GM10266 (cell line): ENCODE data around the gene CACYBP.
"Not testable (repeated sequence)": the region's sequence is repeated elsewhere in the genome, so short reads cannot be mapped to it uniquely, and the experiment has no call there.

Experiments
- DNase-seq: peaks from one replicate; pipeline ENCODE4 v3.0.0; 2012; ENCODE audit errors: extremely low spot score
- TF ChIP-seq, protein P1 (sequence below): IDR thresholded peaks from 2 replicates; pipeline ENCODE4 v1.5.1; 2012; ENCODE audit warnings: mild to moderate bottlenecking, low read depth; ENCODE audit not compliant: control insufficient read depth, insufficient read depth; ENCODE audit errors: missing control alignments

Gene CACYBP

DNA sequence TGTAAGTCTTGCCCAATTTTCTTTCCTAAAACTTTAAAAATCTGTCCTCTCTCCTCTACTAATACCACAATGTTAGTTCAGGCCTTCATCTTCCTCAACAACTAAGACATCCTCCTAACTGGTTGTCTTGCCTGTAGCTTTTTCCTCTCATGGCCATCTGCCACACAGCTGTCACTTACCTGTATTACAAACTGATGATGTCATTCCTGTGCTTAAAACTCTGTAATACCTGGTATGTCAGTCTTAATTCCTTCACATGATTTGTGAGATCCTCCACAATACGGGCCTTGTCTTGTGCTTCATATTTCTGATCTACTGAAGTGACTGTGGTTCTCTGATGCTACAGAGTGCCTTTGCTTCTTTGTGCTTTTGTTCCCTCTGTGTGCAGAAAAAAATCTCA, 13.7 kb downstream of the CACYBP start:
- no peak for DNase-seq
- TF ChIP-seq, protein P1, sequence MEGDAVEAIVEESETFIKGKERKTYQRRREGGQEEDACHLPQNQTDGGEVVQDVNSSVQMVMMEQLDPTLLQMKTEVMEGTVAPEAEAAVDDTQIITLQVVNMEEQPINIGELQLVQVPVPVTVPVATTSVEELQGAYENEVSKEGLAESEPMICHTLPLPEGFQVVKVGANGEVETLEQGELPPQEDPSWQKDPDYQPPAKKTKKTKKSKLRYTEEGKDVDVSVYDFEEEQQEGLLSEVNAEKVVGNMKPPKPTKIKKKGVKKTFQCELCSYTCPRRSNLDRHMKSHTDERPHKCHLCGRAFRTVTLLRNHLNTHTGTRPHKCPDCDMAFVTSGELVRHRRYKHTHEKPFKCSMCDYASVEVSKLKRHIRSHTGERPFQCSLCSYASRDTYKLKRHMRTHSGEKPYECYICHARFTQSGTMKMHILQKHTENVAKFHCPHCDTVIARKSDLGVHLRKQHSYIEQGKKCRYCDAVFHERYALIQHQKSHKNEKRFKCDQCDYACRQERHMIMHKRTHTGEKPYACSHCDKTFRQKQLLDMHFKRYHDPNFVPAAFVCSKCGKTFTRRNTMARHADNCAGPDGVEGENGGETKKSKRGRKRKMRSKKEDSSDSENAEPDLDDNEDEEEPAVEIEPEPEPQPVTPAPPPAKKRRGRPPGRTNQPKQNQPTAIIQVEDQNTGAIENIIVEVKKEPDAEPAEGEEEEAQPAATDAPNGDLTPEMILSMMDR = no peak

DNA sequence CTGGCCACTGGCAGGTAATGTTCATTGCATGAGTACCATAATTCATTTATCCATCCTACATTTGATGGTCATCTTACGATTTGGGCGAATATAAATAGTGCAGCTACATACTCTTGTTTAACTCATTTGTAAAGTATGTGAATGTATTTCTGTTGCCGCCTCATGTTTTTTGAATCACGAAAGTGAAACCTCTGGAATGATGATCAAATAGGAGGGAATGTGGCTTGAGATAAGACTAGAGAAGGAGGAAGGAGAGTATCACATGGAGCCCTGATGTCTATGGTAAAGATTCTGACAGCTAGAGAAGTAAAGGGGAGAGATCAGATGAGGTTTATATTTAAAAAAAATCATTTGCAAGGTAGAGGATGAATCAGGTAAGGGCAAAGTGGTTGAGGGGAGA, 15.5 kb downstream of the CACYBP start:
- TF ChIP-seq, protein P1 = no peak
- no peak for DNase-seq

DNA sequence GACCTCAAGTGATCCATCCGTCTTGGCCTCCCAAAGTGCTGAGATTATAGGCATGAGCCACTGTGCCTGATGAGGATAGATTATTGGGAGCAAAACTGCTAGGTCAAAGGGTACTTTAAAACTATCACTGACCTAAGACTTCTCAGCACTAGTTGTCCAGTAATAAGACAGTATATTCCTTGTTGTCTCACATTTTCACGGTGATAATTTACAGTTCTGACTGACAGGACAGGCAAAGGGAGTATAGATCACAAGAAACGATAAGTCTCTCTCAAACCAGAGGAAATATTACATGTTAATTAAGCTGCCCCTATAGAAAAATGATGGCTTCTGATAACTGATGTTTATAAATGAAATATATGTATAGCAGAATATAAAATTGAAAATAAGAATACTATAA, 19.8 kb downstream of the CACYBP start:
- DNase-seq = no peak
- TF ChIP-seq, protein P1 = no peak

DNA sequence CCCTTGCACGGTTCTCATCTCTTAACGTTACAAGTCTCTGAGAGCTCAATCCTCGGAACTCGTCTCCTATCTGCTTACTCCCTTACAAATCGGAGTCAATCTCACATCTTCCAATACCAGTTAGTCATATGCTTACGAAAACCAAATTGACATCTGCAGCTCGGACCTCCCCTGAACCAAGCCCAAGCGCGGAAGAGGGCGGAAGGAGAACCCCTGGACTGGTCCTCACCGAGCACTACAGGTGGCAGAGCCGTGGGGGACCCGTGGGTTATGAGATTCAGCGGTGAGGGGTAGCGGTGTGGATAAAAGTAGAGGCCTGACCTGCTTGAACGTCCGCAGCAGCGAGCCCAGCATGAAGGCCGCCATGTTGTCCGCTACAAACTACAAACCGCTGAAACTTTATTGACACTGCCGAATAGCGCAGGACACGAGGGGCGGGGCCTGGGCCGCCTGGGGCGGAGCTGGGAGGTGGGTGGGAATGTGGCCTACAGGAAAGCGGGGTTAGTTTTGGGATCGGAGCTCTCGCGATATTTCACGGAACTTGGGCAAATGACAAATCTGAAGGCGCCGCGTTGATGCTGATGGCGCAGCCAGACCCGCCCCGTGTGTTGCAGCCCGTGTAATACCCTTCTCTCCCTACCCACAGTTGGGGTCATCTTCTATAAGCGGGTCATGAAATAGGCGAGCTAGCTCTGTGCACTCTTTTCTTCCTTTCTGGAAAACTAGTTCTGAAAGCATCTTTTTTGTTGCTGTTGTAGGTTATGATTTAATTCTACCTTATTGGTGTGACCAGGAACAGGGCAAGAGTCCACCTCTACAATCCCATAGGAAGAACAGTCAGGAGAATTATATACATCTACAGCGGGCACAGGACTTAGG, 23.5 kb downstream of the CACYBP start, which contains the start of gene MRPS14:
TSS of gene MRPS14 (minus strand) at position 383 of the 879 bp plus-strand sequence. CDS start at position 366, 17 bp downstream.
- TF ChIP-seq, protein P1 = no peak
- DNase-seq = peak; percentile 92

DNA sequence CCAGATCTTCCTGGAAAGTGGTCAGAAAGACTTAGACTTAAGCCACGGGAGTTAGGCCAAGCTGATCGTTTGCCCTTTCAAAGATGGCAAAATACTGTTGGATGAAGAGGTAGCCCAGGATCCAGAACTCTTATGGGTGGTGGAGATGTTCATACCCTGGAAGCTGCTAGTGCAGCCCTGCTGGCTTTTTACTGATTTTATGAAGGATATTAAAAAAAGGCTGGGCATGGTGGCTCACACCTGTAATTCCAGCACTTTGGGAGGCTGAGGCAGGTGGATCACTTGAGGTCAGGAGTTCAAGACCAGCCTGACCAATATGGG, 24.1 kb downstream of the CACYBP start:
- not testable (repeated sequence) for DNase-seq

DNA sequence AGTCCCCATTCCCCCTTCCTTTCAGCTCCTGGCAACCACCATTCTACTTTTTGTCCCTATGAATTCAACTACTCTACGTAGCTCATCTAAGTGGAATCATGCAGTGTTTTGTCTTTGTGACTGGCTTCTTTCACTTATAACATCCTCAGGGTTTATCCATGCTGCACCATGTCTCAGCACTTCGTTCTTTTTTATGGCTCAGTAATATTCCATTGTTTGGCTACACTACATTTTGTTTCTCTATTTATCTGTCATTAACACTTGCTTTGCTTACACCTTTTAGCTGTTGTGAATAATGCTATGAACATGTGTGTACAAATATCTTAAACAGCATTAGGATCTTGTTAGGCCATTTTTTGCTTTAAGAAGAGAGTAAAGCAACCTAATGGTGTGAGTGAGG, 25.0 kb downstream of the CACYBP start:
- TF ChIP-seq, protein P1 = no peak
- no peak for DNase-seq

DNA sequence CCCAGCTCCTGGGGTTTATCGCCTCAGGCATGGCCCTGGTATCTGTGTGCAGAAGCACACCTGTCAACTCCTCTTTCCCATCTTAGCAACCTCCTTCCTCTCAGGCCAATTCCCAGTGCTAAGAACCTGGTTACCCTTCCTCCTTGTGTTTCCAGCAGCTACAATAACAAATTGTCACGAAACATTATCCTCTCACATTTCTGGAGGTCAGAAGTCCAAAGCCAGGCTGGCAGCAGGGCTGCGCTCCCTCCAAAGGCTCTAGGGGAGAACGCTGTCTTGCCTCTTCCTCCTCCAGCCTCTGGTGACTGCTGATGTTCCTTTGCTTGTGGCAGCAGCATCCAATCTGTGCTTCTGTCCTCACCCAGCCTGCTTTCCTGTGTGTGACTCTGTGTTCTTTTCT, 34.2 kb downstream of the CACYBP start:
- DNase-seq = no peak
- TF ChIP-seq, protein P1 = no peak
